Gastroesophageal sphincter (tissue), 4 donors: ENCODE measurements around the gene TNFRSF4. TPM values are rescaled to one million over a fixed set of nuclear protein-coding genes. Genes with fewer than 3 reads are reported as not detected.

Experiments used
- ATAC-seq: fragments of 150-250 bp; one replicate; pipeline ENCODE4 v1.9.1; 2016; ENCODE audit warnings: mild to moderate bottlenecking, moderate library complexity
- H3K27ac ChIP-seq, 4 donors: fragments of 200-600 bp; sonication (generic) in 3 of 4; 1 replicate in 3 of 4; 2 replicates in 1 of 4; pipeline ENCODE4 v1.5.1; 2016 to 2019
- H3K27me3 ChIP-seq: fragments of 200-600 bp; sonication (generic); one replicate; pipeline ENCODE4 v1.5.1; 2019
- H3K36me3 ChIP-seq, 2 donors: fragments of 200-600 bp; sonication (generic); one replicate each; pipeline ENCODE4 v1.5.1; 2019; ENCODE audit warnings: control low read depth in 1 of 2
- H3K4me1 ChIP-seq, 3 donors: fragments of 200-600 bp; sonication (generic); 1 replicate in 2 of 3; 2 replicates in 1 of 3; pipeline ENCODE4 v1.5.1; 2016 to 2019; ENCODE audit warnings: control low read depth in 2 of 3
- H3K4me3 ChIP-seq, 2 donors: fragments of 200-600 bp; sonication (generic); one replicate each; pipeline ENCODE4 v1.5.1; 2019; ENCODE audit warnings: mild to moderate bottlenecking in 1 of 2, moderate library complexity in 1 of 2
- H3K9me3 ChIP-seq, 3 donors: fragments of 200-600 bp; sonication (generic); one replicate each; pipeline ENCODE4 v1.5.1; 2017 to 2019; ENCODE audit warnings: control low read depth in 2 of 3
- CTCF ChIP-seq, 4 experiments: fragments of 200-600 bp in 2 of 4; fragments of 450-650 bp in 2 of 4; sonication (generic) in 1 of 4; IDR thresholded peaks; one replicate each; pipeline ENCODE4 v1.5.1; 2017 to 2019; ENCODE audit warnings: antibody characterized with exemption in 4 of 4, mild to moderate bottlenecking in 2 of 4, moderate library complexity in 2 of 4
- EP300 ChIP-seq: sonication (generic); formaldehyde crosslinking; IDR thresholded peaks from one replicate; pipeline ENCODE4 v1.6.1; 2017; ENCODE audit warnings: antibody characterized with exemption, mild to moderate bottlenecking
- POLR2A ChIP-seq, 2 donors: fragments of 450-650 bp; IDR thresholded peaks; one replicate each; pipeline ENCODE4 v1.6.1; 2017; ENCODE audit warnings: antibody characterized with exemption in 2 of 2, mild to moderate bottlenecking in 2 of 2, moderate library complexity in 1 of 2
- POLR2AphosphoS5 ChIP-seq: sonication (generic); formaldehyde crosslinking; IDR thresholded peaks from one replicate; pipeline ENCODE4 v1.6.1; 2017; ENCODE audit warnings: antibody characterized with exemption
- WGBS, 2 donors: methylation state at CpG; one replicate each; pipeline ENCODE4 v1.1.5; 2018; ENCODE audit warnings: low coverage in 1 of 2; 5-methylcytosine and 5-hydroxymethylcytosine counted together
- total RNA-seq, 4 donors: library from RNA; depleted of rRNA; stranded (reverse); fragments of >200 nt; gene quantifications; one replicate each; pipeline ENCODE4 v1.1.0, GENCODE V29; 2016

Gene TNFRSF4
- total RNA-seq, 4 donors from 2014 or later, result 0.93 to 1.6 (median 1.3) TPM

GRCh38 chr1:1233567-1233892 lies 19.6 kb upstream of the TNFRSF4 start:
- no peak overlapping the region for H3K4me3 ChIP-seq
- 96% methylated on average over 15 of the region's 15 CpGs; no CpG with 5 or more reads in 1 of the 2 donors for WGBS, 2 donors
- peaks cover 14% of the 10 kb centered on the region for H3K27me3 ChIP-seq
- ATAC-seq, result no peak
- TF ChIP-seq POLR2A (IDR thresholded peaks at IDR 0.05) (no peak), POLR2AphosphoS5 (no peak), CTCF (IDR thresholded peaks at IDR 0.05) (no peak), EP300 (no peak)
- H3K4me1 ChIP-seq, result peaks cover 0 to 61% (median 30%) of the 10 kb centered on the region in 3 donors
- H3K36me3 ChIP-seq, result peaks cover 0 to 32% of the 10 kb centered on the region in 2 donors
- peaks cover 0 to 4% (median 0%) of the 10 kb centered on the region in 3 donors for H3K9me3 ChIP-seq
- no peak overlapping the region for H3K27ac ChIP-seq

GRCh38 chr1:1232796-1233566 lies 19.0 kb upstream of the TNFRSF4 start:
- H3K4me1 ChIP-seq, result peaks cover 0 to 66% (median 29%) of the 10 kb centered on the region in 3 donors
- H3K9me3 ChIP-seq, result peaks cover 0 to 4% (median 0%) of the 10 kb centered on the region in 3 donors
- peak overlapping the region in 1 of 4 donors; percentile 44 for H3K27ac ChIP-seq
- TF ChIP-seq POLR2AphosphoS5, result no peak
- TF ChIP-seq POLR2A (IDR thresholded peaks at IDR 0.05), result no peak
- no peak for TF ChIP-seq CTCF (IDR thresholded peaks at IDR 0.05)
- TF ChIP-seq EP300, result no peak
- H3K27me3 ChIP-seq, result peaks cover 9% of the 10 kb centered on the region
- WGBS, 2 donors, result 96% methylated on average over 6 of the region's 98 CpGs; no CpG with 5 or more reads in 1 of the 2 donors
- no peak for ATAC-seq
- peaks cover 0 to 38% of the 10 kb centered on the region in 2 donors for H3K36me3 ChIP-seq
- H3K4me3 ChIP-seq, result peak overlapping the region in 1 of 2 donors; percentile 99

- Histone ChIP-seq H3K9me3 (peaks cover 0 to 4% (median 0%) of the 10 kb centered on the region in 3 donors), H3K4me3 (peak within 1 kb of the TSS; percentile 87 to 99), H3K36me3 (peaks cover 0 to 44% of the 10 kb centered on the region in 2 donors), H3K4me1 (peaks cover 0 to 66% (median 23%) of the 10 kb centered on the region in 3 donors), H3K27ac (peak within 1 kb of the TSS; percentile 72 to 96 (median 94)), H3K27me3 (peaks cover 2% of the 10 kb centered on the region)
- ATAC-seq, result no peak
- peak in 1 of 2 donors; percentile 30 for TF ChIP-seq POLR2A (IDR thresholded peaks at IDR 0.05)
- no peak for TF ChIP-seq CTCF (IDR thresholded peaks at IDR 0.05)
- no CpG with 5 or more reads among the region's 100 CpGs for WGBS, 2 donors
Observed at GRCh38 chr1:1232208-1232795, 18.3 kb upstream of the TNFRSF4 start, which contains the start of gene B3GALT6. Gene B3GALT6 (plus strand): TSS chr1:1232237. CDS start chr1:1232279, 42 bp downstream.

GRCh38 chr1:1231400-1232207 lies 17.7 kb upstream of the TNFRSF4 start, which contains the start of gene SDF4:
Gene SDF4 (minus strand): TSS chr1:1232001. CDS start chr1:1228772, 3,229 bp downstream.
- Histone ChIP-seq H3K27ac (peak within 1 kb of the TSS; percentile 72 to 96 (median 94)), H3K4me3 (peak within 1 kb of the TSS; percentile 87 to 99), H3K9me3 (peaks cover 0 to 4% (median 0%) of the 10 kb centered on the region in 3 donors), H3K4me1 (peaks cover 0 to 65% (median 23%) of the 10 kb centered on the region in 3 donors), H3K36me3 (peaks cover 0 to 51% of the 10 kb centered on the region in 2 donors), H3K27me3 (no peaks in the 10 kb centered on the region)
- TF ChIP-seq POLR2AphosphoS5 (peak; percentile 76), POLR2A (IDR thresholded peaks at IDR 0.05) (peak in 1 of 2 donors; percentile 42), EP300 (no peak), CTCF (IDR thresholded peaks at IDR 0.05) (no peak)
- ATAC-seq, result peak; percentile 98
- 2% methylated on average over 9 of the region's 99 CpGs; no CpG with 5 or more reads in 1 of the 2 donors for WGBS, 2 donors
